Astrocyte (in vitro differentiated cells and primary cell): ENCODE data around the gene CHST11. TPM values are rescaled to one million over a fixed set of nuclear protein-coding genes. Genes with fewer than 3 reads are reported as not detected.

Experiments used
- DNase-seq: peaks from one replicate; pipeline ENCODE4 v3.0.0-alpha.2; 2010; ENCODE audit warnings: low read depth
- FAIRE-seq: peaks from 2 replicates; lab custom pipeline; 2011; peaks lifted over from hg19 to GRCh38; lab: Jason Lieb, UNC
- H2AFZ ChIP-seq: 2 replicates; pipeline ENCODE4 v1.6.0; 2012; ENCODE audit warnings: low read depth, low read length, inconsistent platforms
- H3K27ac ChIP-seq: 2 replicates; pipeline ENCODE4 v1.5.1; 2011; ENCODE audit warnings: low read depth, low read length, inconsistent platforms
- H3K27me3 ChIP-seq: 2 replicates; pipeline ENCODE4 v1.6.0; 2011; ENCODE audit warnings: low read length, inconsistent platforms; ENCODE audit not compliant: insufficient read depth
- H3K36me3 ChIP-seq: 2 replicates; pipeline ENCODE4 v1.5.1; 2011; ENCODE audit warnings: low read length, inconsistent platforms; ENCODE audit not compliant: insufficient read depth
- H3K4me1 ChIP-seq: 2 replicates; pipeline ENCODE4 v1.5.1; 2011; ENCODE audit warnings: low read length, inconsistent platforms; ENCODE audit not compliant: insufficient read depth
- H3K4me2 ChIP-seq: 2 replicates; pipeline ENCODE4 v1.6.0; 2012; ENCODE audit warnings: low read length, inconsistent platforms
- H3K4me3 ChIP-seq: 2 replicates; pipeline ENCODE4 v1.5.1; 2011; ENCODE audit warnings: low read depth, mild to moderate bottlenecking, low read length, inconsistent platforms; ENCODE audit not compliant: insufficient read depth
- H3K79me2 ChIP-seq: 2 replicates; pipeline ENCODE4 v1.6.0; 2012; ENCODE audit warnings: mild to moderate bottlenecking, low read length, inconsistent platforms; ENCODE audit not compliant: insufficient read depth
- H3K9ac ChIP-seq: 2 replicates; pipeline ENCODE4 v1.6.0; 2012; ENCODE audit warnings: mild to moderate bottlenecking, low read length, inconsistent platforms
- H3K9me3 ChIP-seq: 2 replicates; pipeline ENCODE4 v1.5.1; 2012; ENCODE audit warnings: low read depth, mild to moderate bottlenecking, low read length, inconsistent platforms; ENCODE audit not compliant: insufficient read depth
- H4K20me1 ChIP-seq: 2 replicates; pipeline ENCODE4 v1.6.0; 2012; ENCODE audit warnings: low read length, inconsistent platforms; ENCODE audit not compliant: insufficient read depth
- H3K27ac Mint-ChIP-seq: one replicate; pipeline ENCODE4 v1.8.0; 2021; ENCODE audit warnings: mild to moderate bottlenecking, mixed read lengths; ENCODE audit not compliant: unreplicated experiment
- H3K27me3 Mint-ChIP-seq: one replicate; pipeline ENCODE4 v1.8.0; 2021; ENCODE audit warnings: low read depth, mixed read lengths; ENCODE audit not compliant: unreplicated experiment
- H3K36me3 Mint-ChIP-seq: one replicate; pipeline ENCODE4 v1.8.0; 2021; ENCODE audit warnings: low read depth, mixed read lengths; ENCODE audit not compliant: unreplicated experiment
- H3K4me1 Mint-ChIP-seq: one replicate; pipeline ENCODE4 v1.8.0; 2021; ENCODE audit warnings: low read depth, mixed read lengths; ENCODE audit not compliant: unreplicated experiment
- H3K4me3 Mint-ChIP-seq: one replicate; pipeline ENCODE4 v1.8.0; 2021; ENCODE audit warnings: mild to moderate bottlenecking, moderate library complexity, mixed read lengths; ENCODE audit not compliant: unreplicated experiment
- H3K9me3 Mint-ChIP-seq: one replicate; pipeline ENCODE4 v1.8.0; 2021; ENCODE audit warnings: mild to moderate bottlenecking, mixed read lengths; ENCODE audit not compliant: unreplicated experiment
- CTCF ChIP-seq: IDR thresholded peaks from 2 replicates; pipeline ENCODE4 v1.5.1; 2011; ENCODE audit warnings: low read depth, mild to moderate bottlenecking, inconsistent platforms, low read length, moderate library complexity; ENCODE audit not compliant: insufficient read depth
- EZH2 ChIP-seq: IDR thresholded peaks from 2 replicates; pipeline ENCODE4 v1.6.1; 2012; ENCODE audit warnings: mild to moderate bottlenecking, low read length, inconsistent platforms; ENCODE audit not compliant: insufficient read depth
- total RNA-seq: library from RNA; stranded (reverse); gene quantifications from 2 replicates; pipeline ENCODE4 v1.2.1, GENCODE V29; 2021

The CHST11 gene
- total RNA-seq, 1 donor from 2014 or later: 30.2 TPM

- H3K27ac Mint-ChIP-seq: no peak overlapping the region
- Histone ChIP-seq H3K79me2 (no peaks in the 10 kb centered on the region), H3K4me2 (no peak overlapping the region), H3K27me3 (no peaks in the 10 kb centered on the region), H3K9me3 (no peaks in the 10 kb centered on the region), H4K20me1 (peaks cover 72% of the 10 kb centered on the region), H3K36me3 (no peaks in the 10 kb centered on the region), H3K4me1 (peaks cover 20% of the 10 kb centered on the region), H3K4me3 (no peak overlapping the region), H3K27ac (no peak overlapping the region), H3K9ac (no peak overlapping the region), H2AFZ (no peak overlapping the region)
- H3K36me3 Mint-ChIP-seq: peaks cover 5% of the 10 kb centered on the region
- no peaks in the 10 kb centered on the region for H3K9me3 Mint-ChIP-seq
- H3K27me3 Mint-ChIP-seq: no peaks in the 10 kb centered on the region
- DNase-seq (no peak), FAIRE-seq (no peak)
- no peak overlapping the region for H3K4me3 Mint-ChIP-seq
- peaks cover 14% of the 10 kb centered on the region for H3K4me1 Mint-ChIP-seq
- TF ChIP-seq CTCF: no peak
- no peak for TF ChIP-seq EZH2
These were observed 256.7 kb downstream of the CHST11 start for GRCh38 chr12:104713444-104713843.

GRCh38 chr12:104714369-104714768 is 257.6 kb downstream of the CHST11 start:
- Histone ChIP-seq H3K4me2 (no peak overlapping the region), H3K4me3 (no peak overlapping the region), H3K9ac (no peak overlapping the region), H3K27me3 (no peaks in the 10 kb centered on the region), H2AFZ (no peak overlapping the region), H3K9me3 (no peaks in the 10 kb centered on the region), H3K27ac (no peak overlapping the region), H3K36me3 (no peaks in the 10 kb centered on the region), H4K20me1 (peaks cover 73% of the 10 kb centered on the region), H3K79me2 (no peaks in the 10 kb centered on the region), H3K4me1 (peaks cover 20% of the 10 kb centered on the region)
- DNase-seq: no peak
- Mint-ChIP-seq H3K36me3 (peaks cover 5% of the 10 kb centered on the region), H3K9me3 (no peaks in the 10 kb centered on the region), H3K27ac (no peak overlapping the region), H3K4me1 (peaks cover 13% of the 10 kb centered on the region), H3K27me3 (no peaks in the 10 kb centered on the region), H3K4me3 (no peak overlapping the region)
- TF ChIP-seq CTCF (no peak), EZH2 (no peak)
- FAIRE-seq: no peak

- H3K4me2 ChIP-seq: no peak overlapping the region
- DNase-seq (no peak), FAIRE-seq (no peak)
- no peaks in the 10 kb centered on the region for H3K9me3 ChIP-seq
- no peaks in the 10 kb centered on the region for H3K27me3 ChIP-seq
- Mint-ChIP-seq H3K9me3 (no peaks in the 10 kb centered on the region), H3K27me3 (no peaks in the 10 kb centered on the region), H3K4me3 (no peak overlapping the region), H3K27ac (no peak overlapping the region), H3K4me1 (peaks cover 9% of the 10 kb centered on the region), H3K36me3 (peaks cover 5% of the 10 kb centered on the region)
- TF ChIP-seq CTCF: no peak
- TF ChIP-seq EZH2: no peak
- H3K79me2 ChIP-seq: no peaks in the 10 kb centered on the region
- no peak overlapping the region for H3K9ac ChIP-seq
- no peak overlapping the region for H3K4me3 ChIP-seq
- H3K4me1 ChIP-seq: peaks cover 25% of the 10 kb centered on the region
- H3K27ac ChIP-seq: no peak overlapping the region
- no peaks in the 10 kb centered on the region for H3K36me3 ChIP-seq
- no peak overlapping the region for H2AFZ ChIP-seq
- peaks cover 75% of the 10 kb centered on the region for H4K20me1 ChIP-seq
These were observed 259.4 kb downstream of the CHST11 start for GRCh38 chr12:104716172-104716571.
